NT2/D1 (cell line): Measurements from ENCODE around the gene KLHL26.

Source experiments
- SUZ12 ChIP-seq: IDR thresholded peaks from 2 replicates; pipeline ENCODE4 v1.6.1; 2011; ENCODE audit not compliant: insufficient read length, insufficient read depth; ENCODE audit errors: extremely low read depth
- ZNF274 ChIP-seq: IDR thresholded peaks from 2 replicates; pipeline ENCODE4 v1.6.1; 2011; ENCODE audit warnings: mild to moderate bottlenecking, low read depth, low read length

- TF ChIP-seq SUZ12: no peak
- no peak for TF ChIP-seq ZNF274
Measured at GRCh38 chr19:18697680-18698079, 60.9 kb downstream of the KLHL26 start.
